Measurements from ENCODE around the gene PMM2.

DNA sequence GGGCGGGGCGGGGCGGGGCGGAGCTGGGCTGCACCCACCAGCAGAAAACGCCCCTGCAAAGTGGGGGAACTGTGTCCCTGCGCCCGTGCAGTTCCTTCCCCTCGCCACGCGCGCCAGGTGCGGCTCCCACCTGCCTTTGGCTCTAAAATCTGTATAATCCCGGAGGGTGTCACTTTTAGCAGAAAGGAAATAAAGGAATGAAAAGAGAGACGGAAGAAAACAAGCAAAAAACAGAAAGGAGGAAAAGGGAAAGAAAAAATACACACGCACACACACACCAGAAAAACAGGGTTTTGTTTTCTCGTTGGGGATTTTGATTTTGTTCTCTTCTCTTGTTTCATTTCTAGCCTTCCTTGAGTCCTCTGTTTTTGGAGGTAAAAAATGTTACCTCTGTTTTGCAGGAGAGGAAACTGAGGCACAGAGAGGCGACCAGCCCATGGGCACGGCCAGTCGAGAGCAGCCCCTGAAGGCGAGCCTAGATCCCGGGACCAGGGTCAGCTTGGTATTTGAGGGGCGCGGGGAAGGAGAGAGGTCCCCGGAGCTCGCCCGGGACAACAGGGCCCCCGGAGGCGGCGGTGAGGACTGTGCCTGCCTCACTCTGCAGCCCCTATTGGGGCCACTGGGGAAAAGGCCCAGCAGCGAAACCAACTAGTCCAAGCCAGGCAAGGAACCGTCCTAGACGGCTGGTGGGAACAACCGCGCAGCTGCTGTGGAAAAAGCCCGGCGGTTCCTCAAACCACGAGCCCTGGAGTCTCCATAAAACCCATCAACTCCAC is 71.8 kb downstream of the PMM2 start:
- TF ChIP-seq, protein P1, sequence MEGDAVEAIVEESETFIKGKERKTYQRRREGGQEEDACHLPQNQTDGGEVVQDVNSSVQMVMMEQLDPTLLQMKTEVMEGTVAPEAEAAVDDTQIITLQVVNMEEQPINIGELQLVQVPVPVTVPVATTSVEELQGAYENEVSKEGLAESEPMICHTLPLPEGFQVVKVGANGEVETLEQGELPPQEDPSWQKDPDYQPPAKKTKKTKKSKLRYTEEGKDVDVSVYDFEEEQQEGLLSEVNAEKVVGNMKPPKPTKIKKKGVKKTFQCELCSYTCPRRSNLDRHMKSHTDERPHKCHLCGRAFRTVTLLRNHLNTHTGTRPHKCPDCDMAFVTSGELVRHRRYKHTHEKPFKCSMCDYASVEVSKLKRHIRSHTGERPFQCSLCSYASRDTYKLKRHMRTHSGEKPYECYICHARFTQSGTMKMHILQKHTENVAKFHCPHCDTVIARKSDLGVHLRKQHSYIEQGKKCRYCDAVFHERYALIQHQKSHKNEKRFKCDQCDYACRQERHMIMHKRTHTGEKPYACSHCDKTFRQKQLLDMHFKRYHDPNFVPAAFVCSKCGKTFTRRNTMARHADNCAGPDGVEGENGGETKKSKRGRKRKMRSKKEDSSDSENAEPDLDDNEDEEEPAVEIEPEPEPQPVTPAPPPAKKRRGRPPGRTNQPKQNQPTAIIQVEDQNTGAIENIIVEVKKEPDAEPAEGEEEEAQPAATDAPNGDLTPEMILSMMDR (IDR thresholded peaks at IDR 0.05; ENCODE audit: poor library complexity): no peak
- TF ChIP-seq EZH2 (IDR thresholded peaks at IDR 0.05; ENCODE audit: borderline replicate concordance): no peak

Data from hepatocyte (in vitro differentiated cells).